ENCODE results near the gene PSTPIP2. TPM values are rescaled to one million over a fixed set of nuclear protein-coding genes. Genes with fewer than 3 reads are reported as not detected.

The PSTPIP2 gene
- total and polyA plus RNA-seq, 2 experiments from 2014 or later = 1.4 to 2.6 TPM

DNA sequence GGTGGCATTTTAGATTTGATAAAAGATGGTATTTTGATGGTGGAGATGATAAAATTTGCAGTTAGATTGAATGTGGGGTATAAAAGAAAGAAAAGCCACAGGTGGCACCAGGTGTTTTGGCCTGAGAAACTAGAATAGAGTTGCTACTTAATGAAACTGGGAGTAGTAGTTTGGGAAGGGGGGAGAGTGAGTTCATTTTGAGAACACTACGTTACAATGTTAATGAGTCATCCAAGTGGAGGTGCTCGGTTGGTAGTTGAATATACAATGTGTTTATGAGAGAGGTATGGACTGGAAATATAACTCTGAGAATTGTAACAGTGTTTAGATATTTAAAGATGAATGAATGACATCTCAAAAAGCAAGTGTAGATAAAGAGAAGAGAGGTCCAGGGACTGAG lies 131.3 kb downstream of the PSTPIP2 start:
- no peak overlapping the region for H3K4me2 ChIP-seq
- peaks cover 39% of the 10 kb centered on the region for H3K36me3 Mint-ChIP-seq (ENCODE audit: low read depth)
- TF ChIP-seq EZH2 (IDR thresholded peaks at IDR 0.05; ENCODE audit: low read depth, unreplicated experiment) = no peak
- no peak for TF ChIP-seq ZNF331 (CRISPR knock-in tag; IDR thresholded peaks at IDR 0.05; ENCODE audit: low read depth)
- no peak for TF ChIP-seq POLR2AphosphoS5 (IDR thresholded peaks at IDR 0.05; ENCODE audit: low read depth)
- no peak for TF ChIP-seq STAT1 (IDR thresholded peaks at IDR 0.05; ENCODE audit: unreplicated experiment)
- no peak for TF ChIP-seq JUNB (IDR thresholded peaks at IDR 0.05; ENCODE audit: unreplicated experiment)
- H2AFZ ChIP-seq = no peak overlapping the region
- H3K9me2 ChIP-seq (ENCODE audit: insufficient read depth) = no peaks in the 10 kb centered on the region
- no peak overlapping the region for H3K27ac Mint-ChIP-seq
- no peaks in the 10 kb centered on the region for H3K27me3 Mint-ChIP-seq (ENCODE audit: insufficient read depth, low read depth, poor library complexity)
- no peaks in the 10 kb centered on the region for H3F3A ChIP-seq (replicated peaks; ENCODE audit: low read depth)
- H3K27ac ChIP-seq (ENCODE audit: low read depth) = no peak overlapping the region
- H3K79me2 ChIP-seq (replicated peaks; ENCODE audit: insufficient read depth) = no peaks in the 10 kb centered on the region
- H3K4me1 Mint-ChIP-seq = no peaks in the 10 kb centered on the region
- H3K36me3 ChIP-seq (ENCODE audit: insufficient read depth) = peaks cover 13% of the 10 kb centered on the region
- H3K4me1 ChIP-seq (ENCODE audit: insufficient read depth) = no peaks in the 10 kb centered on the region
- H4K20me1 ChIP-seq (replicated peaks; ENCODE audit: insufficient read depth) = no peaks in the 10 kb centered on the region
- no peaks in the 10 kb centered on the region for H3K27me3 ChIP-seq (ENCODE audit: insufficient read depth)
- DNase-seq (ENCODE audit: low spot score) = no peak
- H3K9me3 Mint-ChIP-seq = no peaks in the 10 kb centered on the region
- no peak overlapping the region for H3K4me3 ChIP-seq
- no peak overlapping the region for H3K4me3 Mint-ChIP-seq
- no peak for ATAC-seq

DNA sequence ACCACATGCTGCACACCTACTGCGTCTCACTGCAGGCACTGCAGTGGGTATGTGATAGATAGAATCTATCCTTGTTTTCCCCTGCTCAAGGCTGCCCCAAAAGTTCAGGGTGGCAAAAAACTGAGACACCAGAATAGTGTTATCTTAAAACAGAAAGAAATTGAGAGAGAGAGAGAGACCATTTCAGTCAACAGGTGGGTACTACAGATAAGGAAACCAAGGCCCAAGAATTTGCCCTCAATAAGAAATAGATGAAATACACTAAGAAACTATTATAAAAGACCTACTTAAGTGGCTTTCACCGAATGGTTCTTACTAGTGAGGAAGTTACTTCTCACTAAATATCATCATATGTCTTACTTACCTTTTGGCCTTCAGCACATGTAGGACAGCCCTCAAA lies 132.8 kb downstream of the PSTPIP2 start:
- Mint-ChIP-seq H3K4me3 (no peak overlapping the region), H3K4me1 (no peaks in the 10 kb centered on the region)
- H3K9me2 ChIP-seq (ENCODE audit: insufficient read depth) = no peaks in the 10 kb centered on the region
- TF ChIP-seq EZH2 (IDR thresholded peaks at IDR 0.05; ENCODE audit: low read depth, unreplicated experiment) (no peak), JUNB (IDR thresholded peaks at IDR 0.05; ENCODE audit: unreplicated experiment) (no peak), EZH2phosphoT487 (IDR thresholded peaks at IDR 0.05; ENCODE audit: unreplicated experiment) (no peak), NANOG (IDR thresholded peaks at IDR 0.05; ENCODE audit: borderline replicate concordance) (no peak), ZNF114 (CRISPR knock-in tag; IDR thresholded peaks at IDR 0.05) (no peak)
- TF ChIP-seq, protein P1, sequence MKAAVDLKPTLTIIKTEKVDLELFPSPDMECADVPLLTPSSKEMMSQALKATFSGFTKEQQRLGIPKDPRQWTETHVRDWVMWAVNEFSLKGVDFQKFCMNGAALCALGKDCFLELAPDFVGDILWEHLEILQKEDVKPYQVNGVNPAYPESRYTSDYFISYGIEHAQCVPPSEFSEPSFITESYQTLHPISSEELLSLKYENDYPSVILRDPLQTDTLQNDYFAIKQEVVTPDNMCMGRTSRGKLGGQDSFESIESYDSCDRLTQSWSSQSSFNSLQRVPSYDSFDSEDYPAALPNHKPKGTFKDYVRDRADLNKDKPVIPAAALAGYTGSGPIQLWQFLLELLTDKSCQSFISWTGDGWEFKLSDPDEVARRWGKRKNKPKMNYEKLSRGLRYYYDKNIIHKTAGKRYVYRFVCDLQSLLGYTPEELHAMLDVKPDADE (IDR thresholded peaks at IDR 0.05) = no peak
- TF ChIP-seq, protein P2, sequence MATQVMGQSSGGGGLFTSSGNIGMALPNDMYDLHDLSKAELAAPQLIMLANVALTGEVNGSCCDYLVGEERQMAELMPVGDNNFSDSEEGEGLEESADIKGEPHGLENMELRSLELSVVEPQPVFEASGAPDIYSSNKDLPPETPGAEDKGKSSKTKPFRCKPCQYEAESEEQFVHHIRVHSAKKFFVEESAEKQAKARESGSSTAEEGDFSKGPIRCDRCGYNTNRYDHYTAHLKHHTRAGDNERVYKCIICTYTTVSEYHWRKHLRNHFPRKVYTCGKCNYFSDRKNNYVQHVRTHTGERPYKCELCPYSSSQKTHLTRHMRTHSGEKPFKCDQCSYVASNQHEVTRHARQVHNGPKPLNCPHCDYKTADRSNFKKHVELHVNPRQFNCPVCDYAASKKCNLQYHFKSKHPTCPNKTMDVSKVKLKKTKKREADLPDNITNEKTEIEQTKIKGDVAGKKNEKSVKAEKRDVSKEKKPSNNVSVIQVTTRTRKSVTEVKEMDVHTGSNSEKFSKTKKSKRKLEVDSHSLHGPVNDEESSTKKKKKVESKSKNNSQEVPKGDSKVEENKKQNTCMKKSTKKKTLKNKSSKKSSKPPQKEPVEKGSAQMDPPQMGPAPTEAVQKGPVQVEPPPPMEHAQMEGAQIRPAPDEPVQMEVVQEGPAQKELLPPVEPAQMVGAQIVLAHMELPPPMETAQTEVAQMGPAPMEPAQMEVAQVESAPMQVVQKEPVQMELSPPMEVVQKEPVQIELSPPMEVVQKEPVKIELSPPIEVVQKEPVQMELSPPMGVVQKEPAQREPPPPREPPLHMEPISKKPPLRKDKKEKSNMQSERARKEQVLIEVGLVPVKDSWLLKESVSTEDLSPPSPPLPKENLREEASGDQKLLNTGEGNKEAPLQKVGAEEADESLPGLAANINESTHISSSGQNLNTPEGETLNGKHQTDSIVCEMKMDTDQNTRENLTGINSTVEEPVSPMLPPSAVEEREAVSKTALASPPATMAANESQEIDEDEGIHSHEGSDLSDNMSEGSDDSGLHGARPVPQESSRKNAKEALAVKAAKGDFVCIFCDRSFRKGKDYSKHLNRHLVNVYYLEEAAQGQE (IDR thresholded peaks at IDR 0.05; ENCODE audit: unreplicated experiment) = no peak
- TF ChIP-seq, protein P3, sequence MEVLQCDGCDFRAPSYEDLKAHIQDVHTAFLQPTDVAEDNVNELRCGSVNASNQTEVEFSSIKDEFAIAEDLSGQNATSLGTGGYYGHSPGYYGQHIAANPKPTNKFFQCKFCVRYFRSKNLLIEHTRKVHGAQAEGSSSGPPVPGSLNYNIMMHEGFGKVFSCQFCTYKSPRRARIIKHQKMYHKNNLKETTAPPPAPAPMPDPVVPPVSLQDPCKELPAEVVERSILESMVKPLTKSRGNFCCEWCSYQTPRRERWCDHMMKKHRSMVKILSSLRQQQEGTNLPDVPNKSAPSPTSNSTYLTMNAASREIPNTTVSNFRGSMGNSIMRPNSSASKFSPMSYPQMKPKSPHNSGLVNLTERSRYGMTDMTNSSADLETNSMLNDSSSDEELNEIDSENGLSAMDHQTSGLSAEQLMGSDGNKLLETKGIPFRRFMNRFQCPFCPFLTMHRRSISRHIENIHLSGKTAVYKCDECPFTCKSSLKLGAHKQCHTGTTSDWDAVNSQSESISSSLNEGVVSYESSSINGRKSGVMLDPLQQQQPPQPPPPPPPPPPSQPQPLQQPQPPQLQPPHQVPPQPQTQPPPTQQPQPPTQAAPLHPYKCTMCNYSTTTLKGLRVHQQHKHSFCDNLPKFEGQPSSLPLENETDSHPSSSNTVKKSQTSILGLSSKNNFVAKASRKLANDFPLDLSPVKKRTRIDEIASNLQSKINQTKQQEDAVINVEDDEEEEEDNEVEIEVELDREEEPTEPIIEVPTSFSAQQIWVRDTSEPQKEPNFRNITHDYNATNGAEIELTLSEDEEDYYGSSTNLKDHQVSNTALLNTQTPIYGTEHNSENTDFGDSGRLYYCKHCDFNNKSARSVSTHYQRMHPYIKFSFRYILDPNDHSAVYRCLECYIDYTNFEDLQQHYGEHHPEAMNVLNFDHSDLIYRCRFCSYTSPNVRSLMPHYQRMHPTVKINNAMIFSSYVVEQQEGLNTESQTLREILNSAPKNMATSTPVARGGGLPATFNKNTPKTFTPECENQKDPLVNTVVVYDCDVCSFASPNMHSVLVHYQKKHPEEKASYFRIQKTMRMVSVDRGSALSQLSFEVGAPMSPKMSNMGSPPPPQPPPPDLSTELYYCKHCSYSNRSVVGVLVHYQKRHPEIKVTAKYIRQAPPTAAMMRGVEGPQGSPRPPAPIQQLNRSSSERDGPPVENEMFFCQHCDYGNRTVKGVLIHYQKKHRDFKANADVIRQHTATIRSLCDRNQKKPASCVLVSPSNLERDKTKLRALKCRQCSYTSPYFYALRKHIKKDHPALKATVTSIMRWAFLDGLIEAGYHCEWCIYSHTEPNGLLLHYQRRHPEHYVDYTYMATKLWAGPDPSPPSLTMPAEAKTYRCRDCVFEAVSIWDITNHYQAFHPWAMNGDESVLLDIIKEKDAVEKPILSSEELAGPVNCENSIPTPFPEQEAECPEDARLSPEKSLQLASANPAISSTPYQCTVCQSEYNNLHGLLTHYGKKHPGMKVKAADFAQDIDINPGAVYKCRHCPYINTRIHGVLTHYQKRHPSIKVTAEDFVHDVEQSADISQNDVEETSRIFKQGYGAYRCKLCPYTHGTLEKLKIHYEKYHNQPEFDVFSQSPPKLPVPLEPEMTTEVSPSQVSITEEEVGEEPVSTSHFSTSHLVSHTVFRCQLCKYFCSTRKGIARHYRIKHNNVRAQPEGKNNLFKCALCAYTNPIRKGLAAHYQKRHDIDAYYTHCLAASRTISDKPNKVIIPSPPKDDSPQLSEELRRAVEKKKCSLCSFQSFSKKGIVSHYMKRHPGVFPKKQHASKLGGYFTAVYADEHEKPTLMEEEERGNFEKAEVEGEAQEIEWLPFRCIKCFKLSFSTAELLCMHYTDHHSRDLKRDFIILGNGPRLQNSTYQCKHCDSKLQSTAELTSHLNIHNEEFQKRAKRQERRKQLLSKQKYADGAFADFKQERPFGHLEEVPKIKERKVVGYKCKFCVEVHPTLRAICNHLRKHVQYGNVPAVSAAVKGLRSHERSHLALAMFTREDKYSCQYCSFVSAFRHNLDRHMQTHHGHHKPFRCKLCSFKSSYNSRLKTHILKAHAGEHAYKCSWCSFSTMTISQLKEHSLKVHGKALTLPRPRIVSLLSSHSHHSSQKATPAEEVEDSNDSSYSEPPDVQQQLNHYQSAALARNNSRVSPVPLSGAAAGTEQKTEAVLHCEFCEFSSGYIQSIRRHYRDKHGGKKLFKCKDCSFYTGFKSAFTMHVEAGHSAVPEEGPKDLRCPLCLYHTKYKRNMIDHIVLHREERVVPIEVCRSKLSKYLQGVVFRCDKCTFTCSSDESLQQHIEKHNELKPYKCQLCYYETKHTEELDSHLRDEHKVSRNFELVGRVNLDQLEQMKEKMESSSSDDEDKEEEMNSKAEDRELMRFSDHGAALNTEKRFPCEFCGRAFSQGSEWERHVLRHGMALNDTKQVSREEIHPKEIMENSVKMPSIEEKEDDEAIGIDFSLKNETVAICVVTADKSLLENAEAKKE (CRISPR knock-in tag; IDR thresholded peaks at IDR 0.05) = no peak

More for the DNA sequence above, 132.8 kb downstream of the PSTPIP2 start:
- peaks cover 13% of the 10 kb centered on the region for H3K36me3 ChIP-seq (ENCODE audit: insufficient read depth)
- H3K79me2 ChIP-seq (replicated peaks; ENCODE audit: insufficient read depth) = no peaks in the 10 kb centered on the region
- H3K27ac ChIP-seq (ENCODE audit: low read depth) = no peak overlapping the region
- Mint-ChIP-seq H3K27ac (no peak overlapping the region), H3K27me3 (ENCODE audit: insufficient read depth, low read depth, poor library complexity) (no peaks in the 10 kb centered on the region), H3K36me3 (ENCODE audit: low read depth) (peaks cover 35% of the 10 kb centered on the region), H3K9me3 (no peaks in the 10 kb centered on the region)
- no peak for ATAC-seq
- H3K4me2 ChIP-seq = no peak overlapping the region
- no peaks in the 10 kb centered on the region for H3K4me1 ChIP-seq (ENCODE audit: insufficient read depth)
- no peaks in the 10 kb centered on the region; the same call in 1 of the 2 replicates for H4K20me1 ChIP-seq (replicated peaks; ENCODE audit: insufficient read depth)
- no peaks in the 10 kb centered on the region for H3F3A ChIP-seq (replicated peaks; ENCODE audit: low read depth)
- H2AFZ ChIP-seq = no peak overlapping the region
- H3K4me3 ChIP-seq = no peak overlapping the region
- no peaks in the 10 kb centered on the region for H3K27me3 ChIP-seq (ENCODE audit: insufficient read depth)
- DNase-seq (ENCODE audit: low spot score) = no peak
